Neural progenitor cell (in vitro differentiated cells): ENCODE results near the gene TK1.

Source experiments
- CTCF ChIP-seq: fragments of 200-600 bp; sonication (generic); IDR thresholded peaks from 2 replicates; pipeline ENCODE4 v1.5.1; 2017; ENCODE audit warnings: antibody characterized with exemption, mild to moderate bottlenecking
- EZH2phosphoT487 ChIP-seq: fragments of 200-600 bp; sonication (generic); IDR thresholded peaks from 2 replicates; pipeline ENCODE4 v1.6.1; 2017; ENCODE audit warnings: antibody characterized with exemption

- no peak for TF ChIP-seq CTCF
- no peak for TF ChIP-seq EZH2phosphoT487
These were observed 2.0 kb downstream of the TK1 start for GRCh38 chr17:78184868-78185267.
